Measurements from ENCODE around the gene TMA7B.

The TMA7B gene

DNA sequence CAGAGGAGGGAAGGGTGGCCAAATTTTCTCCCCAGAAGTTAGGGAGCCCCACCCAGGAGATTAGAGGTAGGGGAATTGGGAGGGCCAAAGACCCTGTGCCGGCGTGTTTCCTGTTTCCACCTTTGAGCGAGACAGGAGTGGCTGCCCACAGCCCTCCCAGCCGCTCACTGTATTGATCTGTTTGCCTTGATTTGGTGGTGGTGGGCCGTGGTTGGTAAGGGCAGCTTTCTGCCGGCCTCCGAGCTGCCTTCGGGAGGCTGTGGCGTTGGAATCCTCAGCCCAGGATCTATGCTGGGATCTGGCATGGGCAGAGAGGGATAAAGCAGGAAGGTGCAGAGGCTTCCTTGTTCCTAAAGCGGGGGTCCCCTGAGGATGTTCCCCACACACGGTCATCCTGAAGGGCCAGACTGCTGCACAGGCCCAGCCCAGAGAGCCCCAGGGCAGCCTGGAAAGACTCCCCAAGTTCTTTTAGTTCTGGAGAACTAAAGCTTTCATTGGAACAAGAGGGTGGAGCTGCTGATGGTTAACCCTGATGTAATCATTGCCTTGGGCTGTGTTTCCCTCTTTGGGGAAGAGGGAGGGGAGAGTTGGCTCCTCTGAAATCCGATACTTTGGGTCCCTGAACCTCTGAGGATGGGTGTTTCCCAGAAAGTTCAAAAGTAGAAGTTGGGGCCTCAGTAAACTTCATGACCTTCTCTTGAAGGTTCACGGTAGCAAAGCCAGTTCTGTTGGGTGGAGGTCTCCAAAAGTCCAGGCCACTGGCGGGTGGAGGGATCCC, 41.8 kb downstream of the TMA7B start:
- Mint-ChIP-seq H3K27ac (no peak overlapping the region), H3K9me3 (no peaks in the 10 kb centered on the region), H3K36me3 (no peaks in the 10 kb centered on the region), H3K27me3 (peaks cover 20 to 33% of the 10 kb centered on the region in 2 donors), H3K4me3 (no peak overlapping the region), H3K4me1 (no peaks in the 10 kb centered on the region)
- ATAC-seq (replicated peaks) (no peak), DNase-seq (no peak)

GRCh38 chr22:40002935-40003715, 42.9 kb downstream of the TMA7B start:
- ATAC-seq (replicated peaks), result no peak
- Mint-ChIP-seq H3K27ac (no peak overlapping the region), H3K4me1 (no peaks in the 10 kb centered on the region)

GRCh38 chr22:40004836-40005235, 44.6 kb downstream of the TMA7B start:
- no peaks in the 10 kb centered on the region for H3K4me1 Mint-ChIP-seq
- no peak overlapping the region for H3K4me3 Mint-ChIP-seq
- no peaks in the 10 kb centered on the region for H3K9me3 Mint-ChIP-seq
- ATAC-seq (replicated peaks) (no peak), DNase-seq (no peak)
- H3K27me3 Mint-ChIP-seq, result peaks cover 39 to 44% of the 10 kb centered on the region in 2 donors
- H3K27ac Mint-ChIP-seq, result no peak overlapping the region
- H3K36me3 Mint-ChIP-seq, result no peaks in the 10 kb centered on the region

More at GRCh38 chr22:40002935-40003715, 42.9 kb downstream of the TMA7B start:
- H3K9me3 Mint-ChIP-seq, result no peaks in the 10 kb centered on the region
- H3K27me3 Mint-ChIP-seq, result peaks cover 24 to 42% of the 10 kb centered on the region in 2 donors
- no peaks in the 10 kb centered on the region for H3K36me3 Mint-ChIP-seq
- DNase-seq, result no peak
- no peak overlapping the region for H3K4me3 Mint-ChIP-seq

- ATAC-seq (replicated peaks) (no peak), DNase-seq (no peak)
- H3K27ac Mint-ChIP-seq, result no peak overlapping the region
- H3K36me3 Mint-ChIP-seq, result no peaks in the 10 kb centered on the region
- peaks cover 0 to 1% of the 10 kb centered on the region in 2 donors for H3K4me1 Mint-ChIP-seq
- no peak overlapping the region for H3K4me3 Mint-ChIP-seq
- peaks cover 53 to 54% of the 10 kb centered on the region in 2 donors for H3K27me3 Mint-ChIP-seq
- no peaks in the 10 kb centered on the region for H3K9me3 Mint-ChIP-seq
Observed at GRCh38 chr22:40006641-40007040, 46.4 kb downstream of the TMA7B start.

DNA sequence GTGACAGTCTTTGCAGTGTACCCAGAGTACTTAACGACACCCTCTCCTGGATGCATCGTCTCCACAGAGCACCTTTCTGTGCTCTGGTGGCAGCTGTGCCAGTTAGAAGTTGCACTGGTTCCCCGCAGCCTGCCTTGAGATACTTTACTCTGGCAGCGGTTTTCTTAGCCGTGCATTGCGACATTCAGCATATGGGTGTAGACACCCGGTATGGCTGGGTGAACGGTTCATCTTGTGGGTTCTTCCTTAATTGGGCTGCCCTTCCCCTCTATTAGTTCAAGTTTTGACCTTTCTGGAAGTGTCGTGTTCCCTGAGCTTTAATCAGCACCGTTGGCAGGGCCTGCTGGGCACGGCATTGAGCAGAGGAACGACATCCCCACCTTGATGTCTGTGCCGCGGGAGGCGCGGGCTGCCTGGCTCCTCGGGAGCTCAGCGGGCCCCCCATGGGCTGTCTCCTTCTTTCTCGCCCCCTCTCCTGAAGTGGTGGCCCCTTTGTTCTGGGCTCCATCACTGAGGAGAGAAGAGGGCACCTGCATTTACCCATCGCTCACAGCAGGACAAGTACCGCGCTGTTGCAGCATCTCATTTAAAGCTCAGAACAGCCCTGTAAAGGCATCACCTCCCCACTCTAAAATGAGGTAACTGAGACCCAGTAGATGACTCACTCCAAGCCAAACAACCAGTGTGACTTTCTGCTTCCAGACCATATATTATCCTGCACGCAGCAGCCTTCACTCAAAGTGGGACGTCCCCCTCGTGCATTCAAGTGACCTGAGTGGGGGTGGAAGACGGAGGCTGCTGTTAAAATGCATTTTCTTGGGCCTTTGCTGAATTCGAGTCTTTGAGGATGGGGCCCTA, 47.9 kb downstream of the TMA7B start:
- ATAC-seq (replicated peaks), result no peak
- DNase-seq, result no peak
- Mint-ChIP-seq H3K27ac (no peak overlapping the region), H3K9me3 (no peaks in the 10 kb centered on the region), H3K36me3 (no peaks in the 10 kb centered on the region), H3K4me3 (no peak overlapping the region), H3K4me1 (peaks cover 0 to 1% of the 10 kb centered on the region in 2 donors), H3K27me3 (peaks cover 51 to 60% of the 10 kb centered on the region in 2 donors)

DNA sequence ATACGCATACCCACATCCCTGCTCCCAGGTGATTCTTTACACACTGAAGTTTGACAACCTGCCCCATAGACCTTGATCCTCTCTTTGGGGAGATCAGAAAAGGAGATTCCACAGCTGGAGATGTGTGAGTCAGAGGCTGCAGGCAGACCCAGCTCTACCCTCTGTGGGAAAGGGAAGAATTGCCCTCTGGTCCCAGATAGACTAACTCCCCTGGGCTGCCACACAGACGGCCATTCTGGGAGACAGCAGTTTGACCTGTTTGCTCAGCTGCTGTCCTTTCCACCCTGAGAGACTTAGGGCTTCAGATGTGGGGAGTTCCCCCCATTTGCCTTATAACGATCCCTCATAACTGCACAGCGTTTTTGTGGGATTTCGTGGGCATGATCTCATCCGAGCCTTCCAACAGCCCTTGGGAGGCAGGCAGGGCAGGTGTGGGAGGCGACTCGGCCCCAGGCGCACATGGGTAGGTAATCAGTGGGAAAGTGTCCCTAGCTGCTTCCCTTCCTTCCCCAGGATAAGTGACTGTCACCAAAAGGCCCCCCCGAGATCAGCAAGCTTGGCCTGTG, 48.6 kb downstream of the TMA7B start:
- no peaks in the 10 kb centered on the region for H3K36me3 Mint-ChIP-seq
- ATAC-seq (replicated peaks) (no peak), DNase-seq (no peak)
- peaks cover 54 to 60% of the 10 kb centered on the region in 2 donors for H3K27me3 Mint-ChIP-seq
- no peak overlapping the region for H3K4me3 Mint-ChIP-seq
- no peaks in the 10 kb centered on the region for H3K9me3 Mint-ChIP-seq
- H3K4me1 Mint-ChIP-seq, result peaks cover 0 to 1% of the 10 kb centered on the region in 2 donors
- H3K27ac Mint-ChIP-seq, result no peak overlapping the region

GRCh38 chr22:40009292-40009774, 49.1 kb downstream of the TMA7B start:
- Mint-ChIP-seq H3K4me3 (no peak overlapping the region), H3K27me3 (peaks cover 54 to 60% of the 10 kb centered on the region in 2 donors), H3K9me3 (no peaks in the 10 kb centered on the region), H3K36me3 (no peaks in the 10 kb centered on the region), H3K4me1 (peaks cover 0 to 1% of the 10 kb centered on the region in 2 donors), H3K27ac (no peak overlapping the region)
- ATAC-seq (replicated peaks), result no peak
- no peak for DNase-seq

DNA sequence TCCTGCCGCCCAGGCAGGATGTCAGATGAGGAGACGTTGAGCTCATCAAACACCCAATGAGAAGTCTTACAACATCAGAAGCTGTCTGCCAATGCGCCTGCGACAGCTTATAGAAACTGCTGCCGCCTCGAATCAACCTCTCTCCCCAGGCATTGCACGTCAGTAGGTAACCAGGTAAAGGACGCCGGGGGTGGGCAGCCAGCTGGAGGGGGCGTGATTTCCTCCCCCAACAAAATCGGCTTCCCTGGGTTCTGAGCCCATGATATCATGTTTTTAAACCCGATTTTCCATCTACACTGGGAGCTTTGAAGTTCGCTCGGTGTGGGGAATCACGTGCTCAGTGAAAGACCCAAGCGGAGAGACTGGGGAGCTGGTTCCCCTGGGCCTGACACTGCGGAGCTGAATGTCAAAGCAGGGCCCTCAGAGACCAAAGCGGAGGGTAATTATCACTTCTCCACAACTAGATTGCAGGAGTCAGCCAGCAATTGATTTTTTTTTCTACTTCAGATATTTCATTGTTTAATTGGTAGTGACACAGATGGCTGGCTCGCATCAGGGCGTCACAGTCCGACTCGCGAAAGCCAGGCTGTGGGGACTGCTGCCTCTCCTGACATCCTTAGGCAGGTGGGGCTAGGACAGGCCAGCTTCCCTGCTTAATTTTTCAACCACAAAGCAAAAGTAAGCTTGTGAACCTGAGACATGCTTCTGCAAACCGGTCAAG, 49.9 kb downstream of the TMA7B start:
- Mint-ChIP-seq H3K36me3 (no peaks in the 10 kb centered on the region), H3K4me1 (peaks cover 0 to 1% of the 10 kb centered on the region in 2 donors), H3K27me3 (peaks cover 50 to 54% of the 10 kb centered on the region in 2 donors), H3K4me3 (no peak overlapping the region), H3K9me3 (no peaks in the 10 kb centered on the region), H3K27ac (no peak overlapping the region)
- ATAC-seq (replicated peaks) (no peak), DNase-seq (no peak)

GRCh38 chr22:40010746-40011145, 50.5 kb downstream of the TMA7B start:
- ATAC-seq (replicated peaks) (no peak), DNase-seq (no peak)
- Mint-ChIP-seq H3K36me3 (no peaks in the 10 kb centered on the region), H3K9me3 (no peaks in the 10 kb centered on the region), H3K4me3 (no peak overlapping the region), H3K27ac (no peak overlapping the region), H3K27me3 (peaks cover 48 to 53% of the 10 kb centered on the region in 2 donors), H3K4me1 (peaks cover 0 to 1% of the 10 kb centered on the region in 2 donors)
